Stimulated activated CD8-positive, alpha-beta memory T cell treated with anti-CD3 and anti-CD28 coated beads, Interleukin-12 subunit alpha, Interleukin-12 subunit beta, amount 100 ng/mL, for 1 hour (primary cell): ENCODE measurements around the gene TBC1D22A.

ENCODE experiments used
- DNase-seq: peaks from one replicate; pipeline ENCODE4 v3.0.0-alpha.2; 2020; ENCODE audit warnings: low read depth

The TBC1D22A gene

DNA sequence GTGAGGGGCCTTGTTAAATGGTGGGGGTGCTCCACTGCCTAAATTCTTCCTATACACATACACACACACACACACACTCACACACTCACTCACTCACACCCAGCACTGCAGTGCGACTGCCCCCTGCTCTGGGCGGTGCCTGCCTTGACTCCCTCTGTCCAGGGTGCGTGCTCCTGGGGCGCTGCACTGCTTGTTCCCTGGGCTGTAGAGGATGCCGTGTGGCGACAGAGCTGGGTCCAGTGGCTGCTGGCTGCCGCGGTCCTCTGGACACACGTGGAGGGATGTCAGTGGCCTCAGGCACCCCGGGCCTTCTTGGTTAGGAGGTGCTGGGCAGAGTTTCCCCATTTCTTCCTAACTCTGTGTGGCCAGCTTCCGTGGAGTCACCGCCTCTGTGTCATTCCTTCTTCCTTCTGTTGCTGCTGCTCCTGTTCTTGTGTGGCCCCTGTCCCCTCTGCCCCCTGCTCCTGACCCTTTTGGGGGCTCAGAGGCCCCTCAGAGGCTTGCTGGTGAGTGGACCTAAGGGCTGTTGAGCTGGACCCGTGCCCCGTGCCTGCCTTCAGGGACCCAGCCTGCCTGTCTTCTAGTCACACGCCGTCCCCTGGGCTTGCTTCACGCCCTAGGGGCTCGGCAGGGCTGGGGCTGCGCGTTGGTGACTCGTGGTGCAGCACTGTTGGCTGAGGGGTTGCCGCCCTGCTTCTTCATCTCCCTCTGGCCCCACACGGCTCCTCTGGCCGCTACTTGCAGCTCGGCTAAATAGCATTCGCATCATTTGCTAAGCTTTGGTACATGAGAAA, 147.0 kb downstream of the TBC1D22A start:
- no peak for DNase-seq

DNA sequence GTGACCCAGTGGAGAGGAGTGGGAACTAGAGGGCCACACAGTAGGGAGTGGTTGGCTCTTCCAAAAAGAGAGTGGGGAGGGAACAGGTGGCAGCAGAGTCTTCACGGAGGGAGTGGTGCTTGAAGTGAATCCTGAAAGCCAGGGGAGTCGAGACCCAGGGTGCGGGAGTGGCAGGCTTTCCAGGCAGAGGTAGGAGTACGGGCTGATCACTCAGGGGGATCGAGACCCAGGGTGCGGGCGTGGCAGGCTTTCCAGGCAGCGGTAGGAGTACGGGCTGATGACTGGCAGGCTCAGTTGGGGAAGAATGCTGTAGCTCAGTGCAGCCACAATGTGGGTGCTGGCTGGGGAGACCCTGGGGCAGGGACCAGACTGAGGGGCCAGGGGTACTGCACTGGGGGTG, 148.2 kb downstream of the TBC1D22A start:
- DNase-seq: no peak

DNA sequence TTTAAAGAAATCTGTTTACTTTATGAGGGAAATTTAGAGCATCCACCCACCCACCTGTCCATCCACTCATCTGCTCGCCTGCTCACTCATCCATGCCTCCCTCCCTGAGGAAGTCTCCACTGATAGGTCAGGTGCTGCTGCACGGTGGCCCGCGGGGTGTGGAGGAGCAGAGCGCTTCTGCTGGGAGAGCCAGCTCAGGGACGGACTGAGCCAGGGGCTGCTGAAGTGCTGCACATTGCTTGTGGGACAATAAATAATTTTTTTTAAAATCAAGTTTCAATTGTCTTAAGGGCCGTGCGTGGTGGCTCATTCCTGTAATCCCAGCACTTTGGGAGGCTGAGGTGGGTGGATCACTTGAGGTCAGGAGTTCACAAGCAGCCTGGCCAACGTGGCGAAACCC, 148.9 kb downstream of the TBC1D22A start:
- no peak for DNase-seq

DNA sequence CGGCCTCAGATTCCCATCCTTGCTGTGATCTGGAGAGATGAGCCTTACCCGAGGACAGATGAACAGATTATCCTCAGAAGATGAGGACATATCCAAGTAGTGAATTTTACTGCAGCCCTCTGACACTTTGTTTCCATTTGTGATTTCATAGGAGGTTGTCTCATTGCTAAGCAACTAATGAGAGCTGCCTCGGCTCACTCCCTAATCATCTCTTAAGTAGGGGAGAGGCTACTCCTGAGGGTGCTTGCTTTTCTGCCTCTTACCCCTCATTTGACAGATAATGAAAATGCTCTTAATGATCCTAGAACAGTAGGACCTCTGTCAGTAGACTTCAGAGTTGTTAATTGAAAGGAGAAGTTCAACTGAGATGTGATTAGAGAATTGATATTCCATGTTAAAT, 150.9 kb downstream of the TBC1D22A start:
- no peak for DNase-seq

DNA sequence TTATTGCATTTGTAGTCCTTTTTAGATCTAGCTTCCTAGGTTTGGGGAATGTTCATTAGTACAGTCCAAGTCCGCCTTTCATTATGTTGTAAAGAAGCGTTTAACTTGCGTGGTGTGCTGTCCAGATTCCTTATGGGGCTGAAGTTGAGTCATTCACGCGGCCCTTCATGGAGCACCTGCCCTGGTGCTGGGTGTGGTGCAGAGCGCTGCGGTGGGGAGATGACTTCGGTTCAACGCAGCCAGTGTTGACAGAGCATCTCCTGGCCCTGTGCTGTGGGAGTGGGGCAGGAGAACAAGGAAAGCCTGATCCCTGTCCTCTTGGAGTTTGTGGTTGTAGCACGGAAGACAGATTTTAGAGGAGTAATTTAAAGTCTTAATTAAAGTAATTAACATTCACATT, 152.0 kb downstream of the TBC1D22A start:
- no peak for DNase-seq

DNA sequence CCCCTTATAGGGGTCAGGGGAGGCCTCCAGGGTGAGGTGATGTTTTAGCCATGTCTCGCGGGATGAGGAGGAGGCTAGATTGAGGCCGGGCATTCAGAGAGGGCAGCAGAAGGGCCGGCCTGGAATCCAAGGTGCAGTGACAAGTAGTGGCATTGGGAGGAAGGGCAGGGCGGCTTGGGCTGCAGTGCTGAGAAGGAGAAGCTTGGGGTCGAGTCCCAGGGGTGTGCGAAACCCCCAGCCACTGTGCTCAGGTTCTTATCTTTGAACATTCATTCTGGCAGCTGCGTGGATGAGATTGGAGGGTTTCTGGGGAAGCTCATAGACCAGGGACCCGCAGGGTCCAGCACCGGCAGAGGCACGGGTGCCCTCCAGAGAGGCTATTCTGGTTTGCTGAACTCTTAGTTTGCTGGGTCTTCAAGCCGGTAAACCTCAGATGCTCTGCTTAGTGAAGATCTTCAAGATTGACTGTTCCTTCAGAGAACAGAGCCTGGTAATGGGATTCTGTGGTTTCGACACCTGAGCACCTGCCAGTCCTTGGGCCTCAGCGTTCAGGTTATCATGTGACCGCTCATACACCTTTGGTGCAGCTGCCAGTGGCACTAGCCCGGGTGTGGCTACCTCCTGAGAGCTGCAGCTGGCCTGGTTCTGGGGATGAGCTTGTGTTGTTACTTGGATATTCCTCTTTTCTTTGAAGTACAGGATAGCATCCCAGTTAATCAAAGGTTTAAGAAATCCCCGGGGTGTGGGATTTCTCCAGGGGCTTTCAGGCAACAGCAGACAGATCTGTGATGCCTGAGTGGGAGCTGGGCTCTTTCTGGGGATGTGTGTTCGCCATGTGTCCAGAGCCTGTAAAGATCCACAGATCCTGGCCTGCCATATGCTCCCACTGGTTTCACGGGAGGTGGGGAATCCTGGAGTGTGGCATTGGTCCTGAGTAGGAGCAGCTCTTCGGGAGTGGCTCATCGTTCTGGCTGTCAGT, 152.8 kb downstream of the TBC1D22A start:
- DNase-seq: no peak

DNA sequence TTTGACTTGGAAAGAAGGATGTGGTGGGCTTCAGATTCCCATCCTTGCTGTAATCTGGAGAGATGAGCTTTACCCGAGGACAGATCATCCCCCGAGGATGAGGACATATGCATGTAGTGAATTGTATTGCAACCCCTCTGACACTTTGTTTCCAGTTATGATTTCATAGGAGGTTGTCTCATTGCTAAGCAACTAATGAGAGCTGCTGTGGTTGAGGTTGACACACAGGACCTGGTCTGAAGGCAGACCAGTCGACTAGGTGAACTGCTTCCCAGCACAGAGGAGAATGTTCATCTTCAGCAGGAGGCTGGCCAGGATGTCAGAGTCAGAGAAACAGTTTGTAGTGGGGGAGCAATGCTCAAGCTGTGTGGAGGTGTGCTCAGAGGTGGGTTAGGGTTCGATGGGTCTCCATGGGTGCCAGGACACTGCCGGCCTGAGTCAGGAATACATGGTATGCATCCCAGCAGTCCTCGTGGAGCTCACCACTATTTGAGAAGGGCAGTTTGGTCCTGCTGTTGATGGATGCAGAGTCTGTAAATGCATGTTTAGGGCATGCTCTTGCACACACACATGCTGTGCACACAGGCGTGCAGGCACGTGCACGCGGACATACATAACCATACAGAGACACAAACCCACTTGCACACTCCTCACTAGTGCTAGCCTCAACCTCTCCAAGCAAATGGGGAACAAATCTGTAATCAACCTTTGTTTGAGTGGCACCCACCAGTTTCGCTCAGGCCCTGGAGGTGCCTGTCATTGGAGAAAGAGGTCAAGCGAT, 153.7 kb downstream of the TBC1D22A start:
- no peak for DNase-seq

DNA sequence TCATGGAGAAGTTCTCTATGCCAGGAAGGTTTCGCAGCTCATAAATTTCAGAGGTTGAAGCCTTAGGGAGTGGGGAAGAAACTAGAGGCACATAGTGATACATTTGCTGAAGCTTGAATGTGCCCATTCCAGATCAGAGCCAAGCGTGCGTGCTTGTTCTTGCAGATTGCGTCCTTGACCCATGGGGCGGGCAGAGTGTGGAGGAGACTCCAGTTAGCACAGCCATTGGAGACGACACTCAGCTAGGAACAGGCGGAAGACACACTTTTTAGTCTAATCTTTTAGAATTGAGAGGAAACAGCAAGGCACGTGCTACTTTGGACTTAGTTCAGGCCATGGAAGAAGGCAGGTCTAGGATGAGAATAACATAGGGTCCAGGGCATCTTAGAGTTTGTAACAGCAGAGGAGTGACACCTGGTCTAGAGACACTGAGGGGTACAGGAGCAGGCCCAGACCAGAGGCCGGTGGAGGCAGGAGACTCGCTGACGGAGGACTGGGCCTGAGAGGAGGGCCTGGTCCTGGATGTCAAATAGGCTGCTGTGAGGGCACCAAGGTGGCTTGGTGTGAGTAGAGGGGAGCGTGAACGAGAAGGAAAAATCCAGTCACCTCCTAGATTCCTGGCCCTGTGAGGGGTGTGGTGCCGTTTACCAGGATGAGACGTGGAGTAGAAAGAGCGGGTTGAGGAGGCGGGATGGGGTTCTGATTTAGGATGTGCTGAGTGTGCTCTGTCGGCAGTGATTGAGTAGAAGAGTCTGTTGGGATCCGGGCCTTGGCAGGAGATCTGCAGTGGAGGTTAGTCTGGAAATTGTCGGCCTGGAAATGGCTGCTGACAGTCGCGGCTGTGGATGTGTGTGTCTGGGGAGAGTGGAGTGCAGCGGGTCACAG, 154.7 kb downstream of the TBC1D22A start:
- no peak for DNase-seq

DNA sequence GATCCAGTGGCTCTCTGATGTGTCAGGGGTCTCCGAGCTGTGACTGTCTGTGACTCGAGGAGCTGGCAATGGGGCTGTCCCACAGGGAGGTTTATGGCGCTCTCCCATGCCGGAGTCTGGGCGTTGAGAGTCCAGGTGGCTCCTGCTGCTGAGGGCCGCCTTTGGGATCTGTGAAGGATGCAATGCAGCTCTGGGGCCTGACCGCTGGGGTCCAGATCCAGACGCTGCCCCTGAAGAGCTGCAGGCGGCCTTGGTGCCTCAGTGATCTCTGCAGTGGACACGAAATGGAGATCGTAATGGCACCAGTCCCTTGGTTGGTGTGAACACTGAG, 155.3 kb downstream of the TBC1D22A start:
- DNase-seq: no peak

DNA sequence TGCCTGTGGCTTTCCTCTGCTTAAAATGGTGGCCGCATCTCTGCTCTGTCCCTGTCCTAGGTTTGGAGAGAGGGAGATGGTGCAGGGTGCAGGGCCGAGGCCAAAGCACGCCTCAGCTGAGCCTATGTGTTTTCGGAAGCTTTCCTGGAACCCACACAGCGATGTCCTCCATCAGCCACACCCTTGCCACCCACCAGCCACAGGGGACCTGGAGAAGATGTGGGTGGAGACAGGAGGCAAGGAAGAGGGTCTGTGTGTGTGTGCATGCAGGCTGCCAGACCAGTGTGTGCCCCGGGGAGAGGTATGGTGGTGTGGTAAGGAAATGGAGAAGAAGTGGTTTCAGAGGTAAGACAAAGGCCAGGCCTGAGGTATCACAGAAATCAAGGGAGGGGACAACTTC, 155.7 kb downstream of the TBC1D22A start:
- DNase-seq: no peak

DNA sequence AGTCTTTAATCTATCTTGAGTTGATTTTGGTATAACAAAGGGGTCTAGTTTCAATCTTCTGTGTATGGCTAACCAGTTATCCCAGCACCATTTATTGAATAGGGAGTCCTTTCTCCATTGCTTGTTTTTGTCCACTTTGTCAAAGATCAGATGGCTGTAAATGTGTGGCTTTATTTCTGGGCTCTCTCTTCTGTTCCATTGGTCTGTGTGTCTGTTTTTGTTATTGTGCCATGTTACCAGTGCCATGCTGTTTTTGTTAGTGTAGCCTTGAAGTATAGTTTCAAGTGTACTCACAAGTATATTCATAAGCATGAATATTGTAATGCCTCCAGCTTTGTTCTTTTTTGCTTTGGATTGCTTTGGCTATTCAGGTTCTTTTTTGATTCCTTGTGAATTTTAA, 159.6 kb downstream of the TBC1D22A start:
- no peak for DNase-seq

DNA sequence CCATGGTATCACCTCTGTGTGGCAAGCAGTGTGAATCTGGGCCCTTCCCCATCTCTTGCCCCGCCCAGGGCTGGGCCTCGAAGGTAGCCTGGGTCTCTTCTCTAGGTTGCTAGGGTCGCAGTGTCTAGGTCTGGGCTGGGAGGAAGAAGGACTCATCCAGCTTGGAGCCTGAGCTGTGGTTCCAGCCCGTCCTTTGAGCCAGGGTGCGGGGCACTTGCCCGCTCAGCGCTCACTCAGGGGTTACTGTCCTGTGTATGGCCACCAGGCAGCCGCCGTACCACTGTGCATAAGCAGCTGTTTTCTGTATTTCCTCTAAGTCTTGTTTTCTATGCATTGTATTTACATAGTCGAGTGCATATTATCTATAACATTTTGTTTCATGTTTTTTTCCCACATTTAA, 160.9 kb downstream of the TBC1D22A start:
- DNase-seq: no peak

DNA sequence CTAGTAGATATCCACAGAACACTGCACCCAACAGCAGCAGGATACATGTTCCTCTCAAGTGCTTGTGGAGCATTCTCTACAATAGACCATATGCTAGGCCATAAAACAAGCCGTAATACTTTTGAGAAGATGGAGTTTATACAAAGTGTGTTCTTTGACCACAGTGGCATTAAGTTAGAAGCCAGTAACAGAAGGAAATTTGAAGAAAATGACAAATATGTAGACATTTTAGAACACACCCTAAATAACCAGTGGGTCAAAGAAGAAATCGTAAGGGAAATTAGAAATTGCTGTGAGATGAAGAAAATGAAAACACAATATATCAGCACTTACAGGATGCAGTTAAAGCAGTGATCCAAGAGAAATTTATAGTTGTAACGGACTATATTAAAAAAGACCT, 163.4 kb downstream of the TBC1D22A start:
- DNase-seq: no peak

DNA sequence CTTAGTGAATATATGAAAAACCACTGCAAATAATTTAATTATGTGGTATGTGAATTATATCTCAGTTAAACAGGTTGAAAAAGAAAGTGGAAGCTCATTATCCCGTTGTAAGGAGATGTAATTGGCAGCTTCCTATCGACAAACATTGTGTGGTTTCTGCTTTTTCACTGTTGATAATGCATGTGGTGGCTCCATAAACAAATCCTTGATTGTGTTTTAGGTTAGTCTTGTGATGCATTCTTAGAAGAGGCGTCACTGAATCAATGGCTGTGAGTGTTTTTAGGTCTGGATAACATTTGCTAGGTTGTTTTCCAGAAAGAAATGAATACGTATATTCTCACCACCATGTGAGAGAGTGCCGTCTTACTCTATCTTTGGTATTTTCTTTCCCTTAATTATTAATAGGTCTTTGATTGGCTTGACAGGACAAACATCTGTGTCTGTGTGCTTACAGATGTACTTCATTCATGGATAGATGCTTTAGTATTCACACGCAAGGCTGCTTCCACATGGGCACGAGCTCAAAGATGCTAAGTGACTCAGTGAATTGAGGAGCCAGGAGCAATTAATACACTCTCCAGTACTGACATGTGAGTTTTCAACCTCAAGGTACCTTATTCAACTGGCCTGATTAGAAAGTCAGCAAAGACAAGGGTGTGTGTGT, 166.7 kb downstream of the TBC1D22A start:
- no peak for DNase-seq

DNA sequence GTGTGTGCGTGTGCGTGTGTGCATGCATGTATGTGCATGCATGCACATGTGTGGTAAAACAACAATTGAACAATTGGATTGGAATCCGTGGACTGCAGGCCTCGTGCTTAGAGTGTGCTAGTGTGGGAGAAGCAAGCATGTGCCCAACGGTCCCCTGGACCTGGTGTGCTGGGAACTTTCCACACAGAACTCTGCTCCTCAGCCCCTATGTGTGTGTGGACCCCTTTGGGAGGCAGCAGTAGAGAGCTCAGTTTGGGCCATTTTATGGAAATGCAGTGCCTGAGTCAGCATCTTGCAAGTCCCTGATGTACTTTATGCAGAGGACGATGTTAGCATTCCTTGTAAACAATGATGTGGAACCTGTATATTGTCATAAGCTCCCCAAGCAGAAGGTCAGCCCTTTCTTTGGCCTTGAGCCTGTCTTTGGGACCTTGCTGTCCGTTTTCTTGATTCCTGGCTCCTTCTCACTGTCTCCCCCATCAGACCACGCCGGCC, 167.3 kb downstream of the TBC1D22A start:
- no peak for DNase-seq

DNA sequence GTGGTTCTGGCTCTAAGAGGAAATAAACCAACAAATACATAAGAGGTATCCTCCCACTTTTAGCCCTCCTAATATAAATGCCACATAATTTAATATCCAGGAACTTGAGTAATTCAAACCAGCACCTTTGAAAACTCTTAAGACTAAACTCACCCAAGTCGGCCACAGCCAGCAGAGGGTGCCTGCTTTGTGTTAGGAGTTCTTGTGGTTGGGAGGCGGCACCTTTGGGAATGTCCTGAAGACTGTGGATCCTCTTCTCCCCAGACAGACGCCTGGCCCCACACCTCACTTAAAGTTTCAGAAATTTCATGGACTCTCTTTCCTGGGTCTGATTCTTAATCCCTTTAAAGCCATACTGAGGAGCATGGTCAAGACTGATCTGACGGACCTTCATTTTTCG, 169.0 kb downstream of the TBC1D22A start:
- DNase-seq: no peak

DNA sequence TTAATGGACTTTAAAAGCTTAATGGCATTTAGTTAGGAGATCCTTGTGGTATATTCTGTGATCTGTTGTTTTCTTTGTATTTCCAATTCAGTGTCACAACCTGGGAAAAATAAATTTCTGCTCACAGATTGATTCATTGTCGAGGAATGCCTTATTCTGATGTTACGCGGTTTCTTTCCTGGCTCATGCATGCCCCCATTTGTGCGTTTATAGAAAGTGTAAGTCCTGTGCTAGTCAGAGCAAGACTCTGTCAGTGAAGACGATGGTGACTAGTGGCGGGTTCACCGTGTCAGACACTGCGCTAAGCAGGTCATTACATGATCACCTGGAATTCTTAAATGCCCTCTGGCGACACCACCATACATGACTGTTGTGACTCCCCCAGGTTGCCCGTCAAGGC, 169.4 kb downstream of the TBC1D22A start:
- DNase-seq: no peak

DNA sequence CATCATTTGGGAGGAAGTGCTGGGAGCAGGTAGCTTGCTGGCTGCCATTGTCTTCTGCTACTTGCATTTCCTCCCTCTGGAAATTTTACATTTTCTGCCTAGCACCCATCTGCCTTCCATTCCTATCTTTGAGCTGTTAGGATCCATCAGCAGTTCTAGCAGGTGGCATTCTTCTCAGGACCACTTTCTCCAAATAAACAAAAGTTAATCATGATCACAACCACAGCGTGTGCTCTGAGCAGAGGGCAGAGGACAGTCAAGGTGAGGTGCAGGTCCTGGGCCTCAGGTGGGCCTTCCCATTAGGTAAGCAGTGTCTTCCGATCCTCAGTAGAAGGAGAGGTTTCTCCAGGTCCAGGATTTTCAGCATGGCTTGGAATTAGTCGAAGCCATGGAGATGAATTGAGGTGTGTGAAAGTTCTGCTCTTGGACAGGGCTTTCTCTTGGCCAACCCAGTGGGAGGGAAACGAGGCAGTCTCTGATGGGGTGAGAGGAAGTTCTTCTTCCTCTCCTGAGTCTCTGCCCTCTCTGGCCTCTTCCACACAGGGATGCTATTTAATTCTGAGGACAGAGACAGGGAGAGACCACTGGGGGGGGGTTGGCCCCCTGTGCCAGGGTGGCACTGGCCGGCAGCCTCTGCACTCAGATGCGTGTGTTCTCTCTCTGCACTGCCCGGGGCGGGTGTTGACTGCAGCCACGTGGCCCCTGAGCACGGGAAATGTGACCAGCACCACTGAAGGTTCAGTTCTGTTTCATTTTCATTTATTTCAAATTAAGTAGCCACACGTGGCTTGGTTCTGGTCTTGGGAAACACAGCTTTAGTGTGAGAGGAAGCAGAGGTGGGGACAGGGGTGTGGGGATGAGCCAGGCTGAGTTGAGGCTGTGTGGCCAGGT, 170.8 kb downstream of the TBC1D22A start:
- DNase-seq: no peak

DNA sequence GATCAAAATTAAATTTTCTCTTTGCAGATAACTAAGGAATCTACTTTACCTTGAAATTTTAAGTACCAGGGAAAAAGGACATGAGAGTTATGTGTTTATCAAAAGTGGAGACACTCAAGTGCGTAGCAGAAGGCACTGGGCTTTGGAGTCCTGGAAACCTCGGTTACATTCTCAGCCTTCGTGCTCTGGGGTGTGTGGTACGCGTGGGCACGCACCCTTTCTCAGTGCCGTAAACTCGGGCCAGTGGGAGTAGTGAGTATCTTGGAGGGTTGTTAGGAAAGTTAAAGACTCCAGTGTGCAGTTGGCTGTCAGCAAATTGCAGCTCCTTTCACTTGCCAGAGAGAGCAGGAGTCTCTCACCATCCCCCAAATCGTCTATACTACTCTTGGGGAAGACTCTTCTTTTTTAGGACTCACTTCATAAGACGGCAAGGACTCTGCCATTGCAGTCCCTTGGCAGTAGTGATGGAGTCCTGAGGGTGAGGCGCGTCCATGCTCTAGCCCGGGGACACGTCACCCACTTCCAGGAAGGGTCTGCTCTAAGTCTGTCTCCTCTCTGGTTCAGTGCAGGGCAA, 171.8 kb downstream of the TBC1D22A start:
- DNase-seq: no peak
